ENCODE data around the gene TAB2. TPM values are rescaled to one million over a fixed set of nuclear protein-coding genes. Genes with fewer than 3 reads are reported as not detected.

Gene TAB2
- total and polyA plus RNA-seq, 2 donors (not counting 3 experiments of a cell fraction or from before 2014, with no cell fraction given), result 26.0 to 37.4 TPM

DNA sequence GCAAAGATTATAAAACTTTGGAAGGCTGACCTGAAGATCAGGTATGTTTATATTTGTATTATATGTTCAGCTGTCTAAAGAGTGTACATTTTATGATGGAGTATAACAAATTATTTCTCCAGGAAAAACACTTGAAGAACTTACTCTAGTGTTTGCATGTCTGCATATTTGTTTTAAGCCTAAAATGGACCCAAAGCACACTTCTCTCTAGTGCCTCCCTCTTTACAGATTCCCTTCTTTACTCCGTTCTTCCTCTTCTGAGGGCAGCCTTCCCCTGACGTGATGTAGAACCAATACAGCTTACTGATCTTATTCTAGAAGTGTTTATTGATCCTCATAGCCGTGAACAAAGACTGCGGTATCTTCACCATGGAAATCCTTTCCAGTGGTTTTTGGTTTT, 96.5 kb downstream of the TAB2 start:
- H3K4me1 ChIP-seq (ENCODE audit: control insufficient read depth, extremely low read depth, insufficient read depth, low read length), result no peaks in the 10 kb centered on the region
- no peaks in the 10 kb centered on the region for H3K79me2 ChIP-seq (ENCODE audit: control insufficient read depth, insufficient read depth, low read length)
- no peak overlapping the region for H3K4me3 ChIP-seq (replicated peaks in 1 of 3; ENCODE audit: insufficient read depth in 1 of 3, low read depth in 1 of 3, low read length in 3 of 3)
- peaks cover 5 to 7% of the 10 kb centered on the region in 2 experiments for H3K36me3 ChIP-seq (ENCODE audit: control insufficient read depth in 2 of 2, extremely low read depth in 1 of 2, insufficient read depth in 2 of 2, low read length in 2 of 2)
- H3K9me1 ChIP-seq (replicated peaks; ENCODE audit: control insufficient read depth, extremely low read depth, insufficient read depth, low read length), result no peaks in the 10 kb centered on the region
- DNase-seq (ENCODE audit: low read depth, low spot score) (no peak), FAIRE-seq (no peak)
- H3K9ac ChIP-seq (replicated peaks; ENCODE audit: extremely low read depth, insufficient read depth, low read length), result no peak overlapping the region
- no peak overlapping the region for H2AFZ ChIP-seq (ENCODE audit: low read depth, low read length)
- no peaks in the 10 kb centered on the region for H4K20me1 ChIP-seq (replicated peaks; ENCODE audit: control insufficient read depth, extremely low read depth, insufficient read depth, low read length)
- POLR2A ChIA-PET, result no interaction called here
- no peaks in the 10 kb centered on the region for H3K9me3 ChIP-seq (replicated peaks; ENCODE audit: control insufficient read depth, insufficient read depth, low read length)
- no peaks in the 10 kb centered on the region for H3K27me3 ChIP-seq (ENCODE audit: control insufficient read depth in 2 of 2, insufficient read depth in 2 of 2, low read length in 2 of 2)
- TF ChIP-seq POLR2AphosphoS5 (IDR thresholded peaks at IDR 0.05; ENCODE audit: insufficient read depth, low read depth, low read length) (no peak), GATA2 (IDR thresholded peaks at IDR 0.05; ENCODE audit: insufficient read depth, insufficient read length, low read depth, low read length) (no peak), FOS (IDR thresholded peaks at IDR 0.05; ENCODE audit: borderline replicate concordance, insufficient read depth, low read length) (no peak)
- no peak overlapping the region for H3K27ac ChIP-seq (ENCODE audit: insufficient read depth, low read depth, low read length)
- CTCF ChIA-PET, result interaction anchor here (1.7 to 2.0 kb wide), 2 partner anchors 10 to 18 kb away, joined by 5 to 6 read pairs; no protein-coding TSS in a partner anchor
- dilution Hi-C loops (cut with MboI; ENCODE audit: extremely low pct_ligation_motif_present, low sequenced_read_pairs) (no loop called here), intact Hi-C loops (cut with micrococcal nuclease) (loop anchor here (5.0 kb wide), 1 partner anchor 97 kb away; the partner anchor contains the start of gene TAB2)
- no TSS peak for BruUV-seq (replicated peaks)
- no peak overlapping the region for H3K4me2 ChIP-seq (ENCODE audit: insufficient read depth, low read length)

DNA sequence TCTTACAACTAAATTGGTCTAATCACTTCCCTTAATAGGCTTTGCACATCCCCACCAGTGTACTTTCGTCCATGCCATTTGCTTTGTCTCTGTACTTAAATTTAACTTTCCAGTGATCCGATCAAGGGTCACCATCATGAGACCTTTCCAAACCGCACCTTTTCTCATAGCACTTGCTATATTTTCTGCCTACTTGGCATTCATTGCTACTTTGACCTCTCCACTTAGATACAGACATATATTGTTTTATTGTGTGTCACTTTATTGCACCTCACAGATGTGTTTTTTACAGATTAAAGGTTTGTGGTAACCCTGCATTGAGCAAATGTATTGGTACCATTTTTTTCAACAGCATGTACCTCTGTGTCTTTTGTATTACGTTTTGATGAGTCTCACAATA, 97.3 kb downstream of the TAB2 start:
- DNase-seq (ENCODE audit: low read depth, low spot score) (no peak), FAIRE-seq (no peak)
- Histone ChIP-seq H3K36me3 (ENCODE audit: control insufficient read depth in 2 of 2, extremely low read depth in 1 of 2, insufficient read depth in 2 of 2, low read length in 2 of 2) (peaks cover 3 to 7% of the 10 kb centered on the region in 2 experiments), H3K27ac (ENCODE audit: insufficient read depth, low read depth, low read length) (no peak overlapping the region), H3K79me2 (ENCODE audit: control insufficient read depth, insufficient read depth, low read length) (no peaks in the 10 kb centered on the region), H3K9me1 (replicated peaks; ENCODE audit: control insufficient read depth, extremely low read depth, insufficient read depth, low read length) (no peaks in the 10 kb centered on the region), H3K4me2 (ENCODE audit: insufficient read depth, low read length) (no peak overlapping the region), H3K9ac (replicated peaks; ENCODE audit: extremely low read depth, insufficient read depth, low read length) (no peak overlapping the region), H3K4me1 (ENCODE audit: control insufficient read depth, extremely low read depth, insufficient read depth, low read length) (no peaks in the 10 kb centered on the region), H3K4me3 (replicated peaks in 1 of 3; ENCODE audit: insufficient read depth in 1 of 3, low read depth in 1 of 3, low read length in 3 of 3) (no peak overlapping the region), H3K9me3 (replicated peaks; ENCODE audit: control insufficient read depth, insufficient read depth, low read length) (no peaks in the 10 kb centered on the region), H4K20me1 (replicated peaks; ENCODE audit: control insufficient read depth, extremely low read depth, insufficient read depth, low read length) (no peaks in the 10 kb centered on the region), H3K27me3 (ENCODE audit: control insufficient read depth in 2 of 2, insufficient read depth in 2 of 2, low read length in 2 of 2) (no peaks in the 10 kb centered on the region), H2AFZ (ENCODE audit: low read depth, low read length) (no peak overlapping the region)
- no TSS peak for BruUV-seq (replicated peaks)
- ChIA-PET POLR2A (no interaction called here), CTCF (no interaction called here)
- TF ChIP-seq MYC (IDR thresholded peaks at IDR 0.05; ENCODE audit: low read depth, low read length) (no peak), EZH2 (IDR thresholded peaks at IDR 0.05; ENCODE audit: borderline replicate concordance, low read depth, low read length, severe bottlenecking) (no peak), FOS (IDR thresholded peaks at IDR 0.05; ENCODE audit: borderline replicate concordance, insufficient read depth, low read length) (no peak), JUN (IDR thresholded peaks at IDR 0.05; ENCODE audit: borderline replicate concordance, insufficient read depth, insufficient read length, low read depth) (no peak), POLR2AphosphoS5 (IDR thresholded peaks at IDR 0.05; ENCODE audit: insufficient read depth, low read depth, low read length) (no peak), POLR2A (IDR thresholded peaks at IDR 0.05; ENCODE audit: low read depth, low read length) (no peak), GATA2 (IDR thresholded peaks at IDR 0.05; ENCODE audit: insufficient read depth, insufficient read length, low read depth, low read length) (no peak)
- TF ChIP-seq, protein P1, sequence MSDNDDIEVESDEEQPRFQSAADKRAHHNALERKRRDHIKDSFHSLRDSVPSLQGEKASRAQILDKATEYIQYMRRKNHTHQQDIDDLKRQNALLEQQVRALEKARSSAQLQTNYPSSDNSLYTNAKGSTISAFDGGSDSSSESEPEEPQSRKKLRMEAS (IDR thresholded peaks at IDR 0.05; ENCODE audit: insufficient read depth, insufficient read length), result no peak
- TF ChIP-seq, protein P2, sequence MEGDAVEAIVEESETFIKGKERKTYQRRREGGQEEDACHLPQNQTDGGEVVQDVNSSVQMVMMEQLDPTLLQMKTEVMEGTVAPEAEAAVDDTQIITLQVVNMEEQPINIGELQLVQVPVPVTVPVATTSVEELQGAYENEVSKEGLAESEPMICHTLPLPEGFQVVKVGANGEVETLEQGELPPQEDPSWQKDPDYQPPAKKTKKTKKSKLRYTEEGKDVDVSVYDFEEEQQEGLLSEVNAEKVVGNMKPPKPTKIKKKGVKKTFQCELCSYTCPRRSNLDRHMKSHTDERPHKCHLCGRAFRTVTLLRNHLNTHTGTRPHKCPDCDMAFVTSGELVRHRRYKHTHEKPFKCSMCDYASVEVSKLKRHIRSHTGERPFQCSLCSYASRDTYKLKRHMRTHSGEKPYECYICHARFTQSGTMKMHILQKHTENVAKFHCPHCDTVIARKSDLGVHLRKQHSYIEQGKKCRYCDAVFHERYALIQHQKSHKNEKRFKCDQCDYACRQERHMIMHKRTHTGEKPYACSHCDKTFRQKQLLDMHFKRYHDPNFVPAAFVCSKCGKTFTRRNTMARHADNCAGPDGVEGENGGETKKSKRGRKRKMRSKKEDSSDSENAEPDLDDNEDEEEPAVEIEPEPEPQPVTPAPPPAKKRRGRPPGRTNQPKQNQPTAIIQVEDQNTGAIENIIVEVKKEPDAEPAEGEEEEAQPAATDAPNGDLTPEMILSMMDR (IDR thresholded peaks at IDR 0.05; ENCODE audit: extremely low read depth in 1 of 2, insufficient read depth in 1 of 2, low read depth in 1 of 2, low read length in 2 of 2), result no peak
- intact Hi-C loops (cut with micrococcal nuclease), result loop anchor here (5.0 kb wide), 1 partner anchor 98 kb away; the partner anchor contains the start of gene TAB2
- dilution Hi-C loops (cut with MboI; ENCODE audit: extremely low pct_ligation_motif_present, low sequenced_read_pairs), result no loop called here

Data from endothelial cell of umbilical vein (primary cell).